Measurements from ENCODE around the gene KEAP1. TPM values are rescaled to one million over a fixed set of nuclear protein-coding genes. Genes with fewer than 3 reads are reported as not detected.

The KEAP1 gene
- total and polyA plus RNA-seq, 10 of the 15 experiments (the other 5 are each of a cell fraction or from before 2014, with no cell fraction given), result 1.4 to 87.7 (median 48.6) TPM

DNA sequence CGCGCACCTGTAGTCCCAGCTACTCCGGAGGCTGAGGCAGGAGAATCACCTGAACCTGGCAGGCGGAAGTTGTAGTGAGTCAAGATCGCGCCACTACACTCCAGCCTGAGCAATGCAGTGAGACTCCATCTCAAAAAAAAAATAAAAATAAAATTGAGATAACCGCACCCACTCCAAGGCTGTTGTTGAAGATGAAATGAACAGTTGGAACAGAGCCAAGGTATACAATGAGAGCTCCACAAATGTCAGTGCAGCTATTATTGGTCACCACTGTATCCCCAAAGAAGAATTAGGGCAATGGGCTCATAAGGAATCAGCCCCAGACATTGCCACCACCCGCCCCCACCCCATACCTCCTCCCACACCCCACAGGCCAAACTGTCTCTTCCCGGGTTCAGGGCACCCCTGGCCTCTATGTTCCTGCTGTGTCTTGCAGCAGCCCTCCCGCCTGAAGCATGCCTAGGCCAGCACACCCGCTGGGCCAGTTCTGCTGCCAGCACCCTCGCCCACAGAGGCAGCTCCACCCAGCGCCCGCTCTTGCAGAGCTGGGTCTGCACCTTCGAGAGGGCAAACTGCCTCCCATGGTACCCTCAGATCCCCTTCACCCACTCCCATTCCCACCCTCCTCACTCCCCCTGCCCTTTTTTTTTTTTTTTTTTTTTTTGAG lies 17.6 kb upstream of the KEAP1 start:
- RAD21 ChIA-PET (ENCODE audit: unreplicated experiment), result no interaction called here
- H3K27me3 ChIP-seq (replicated peaks in 1 of 2; ENCODE audit: control insufficient read depth in 2 of 2, insufficient read depth in 2 of 2, low read length in 1 of 2), result peaks cover 4 to 12% of the 10 kb centered on the region in 2 experiments

More for the DNA sequence above, 17.6 kb upstream of the KEAP1 start:
- ATAC-seq (no peak), DNase-seq (ENCODE audit: low read depth, low spot score) (no peak), FAIRE-seq (no peak)
- intact Hi-C loops (cut with micrococcal nuclease; ENCODE audit: unreplicated experiment) (no loop called here), in situ Hi-C loops (cut with MboI) (no loop called here)
- H3K79me2 ChIP-seq (ENCODE audit: control insufficient read depth, insufficient read depth, low read length), result no peaks in the 10 kb centered on the region
- WGBS (ENCODE audit: insufficient coverage, insufficient replicate concordance, low lambda C conversion rate, missing lambda C conversion rate), result 61% methylated on average over 14 of the region's 15 CpGs
- no peak overlapping the region for H3K4me2 ChIP-seq (ENCODE audit: control insufficient read depth, insufficient read depth)
- no peak for TF ChIP-seq NR2C1 (IDR thresholded peaks at IDR 0.05)
- TF ChIP-seq, protein P1, sequence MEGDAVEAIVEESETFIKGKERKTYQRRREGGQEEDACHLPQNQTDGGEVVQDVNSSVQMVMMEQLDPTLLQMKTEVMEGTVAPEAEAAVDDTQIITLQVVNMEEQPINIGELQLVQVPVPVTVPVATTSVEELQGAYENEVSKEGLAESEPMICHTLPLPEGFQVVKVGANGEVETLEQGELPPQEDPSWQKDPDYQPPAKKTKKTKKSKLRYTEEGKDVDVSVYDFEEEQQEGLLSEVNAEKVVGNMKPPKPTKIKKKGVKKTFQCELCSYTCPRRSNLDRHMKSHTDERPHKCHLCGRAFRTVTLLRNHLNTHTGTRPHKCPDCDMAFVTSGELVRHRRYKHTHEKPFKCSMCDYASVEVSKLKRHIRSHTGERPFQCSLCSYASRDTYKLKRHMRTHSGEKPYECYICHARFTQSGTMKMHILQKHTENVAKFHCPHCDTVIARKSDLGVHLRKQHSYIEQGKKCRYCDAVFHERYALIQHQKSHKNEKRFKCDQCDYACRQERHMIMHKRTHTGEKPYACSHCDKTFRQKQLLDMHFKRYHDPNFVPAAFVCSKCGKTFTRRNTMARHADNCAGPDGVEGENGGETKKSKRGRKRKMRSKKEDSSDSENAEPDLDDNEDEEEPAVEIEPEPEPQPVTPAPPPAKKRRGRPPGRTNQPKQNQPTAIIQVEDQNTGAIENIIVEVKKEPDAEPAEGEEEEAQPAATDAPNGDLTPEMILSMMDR (IDR thresholded peaks at IDR 0.05 in 2 of 3, conservative IDR thresholded peaks at IDR 0.05 in 1 of 3; ENCODE audit: control insufficient read depth in 2 of 3, extremely low read depth in 1 of 3, insufficient read depth in 1 of 3, low read depth in 3 of 3, low read length in 3 of 3), result no peak
- TF ChIP-seq ZNF24 (IDR thresholded peaks at IDR 0.05), result no peak
- no peak for TF ChIP-seq ZNF207 (IDR thresholded peaks at IDR 0.05; ENCODE audit: borderline replicate concordance)
- H2AFZ ChIP-seq (ENCODE audit: control insufficient read depth, low read depth, low read length), result no peak overlapping the region
- no peak overlapping the region for H3K9ac ChIP-seq (ENCODE audit: control insufficient read depth, insufficient read depth, low read length)
- no peak overlapping the region for H3K27ac ChIP-seq (ENCODE audit: control insufficient read depth, insufficient read depth)
- no TSS peak for BruUV-seq (replicated peaks)
- ChIA-PET SMC1A (ENCODE audit: uncharacterized antibody, unreplicated experiment) (no interaction called here), CTCF (no interaction called here), POLR2A (interaction anchor here (0.5 to 1.1 kb wide), 2 partner anchors 14 to 121 kb away, joined by 3 to 9 read pairs; no protein-coding TSS in a partner anchor)
- H4K20me1 ChIP-seq (ENCODE audit: control insufficient read depth, insufficient read depth), result no peaks in the 10 kb centered on the region
- H3K36me3 ChIP-seq (ENCODE audit: control insufficient read depth in 2 of 2, insufficient read depth in 2 of 2, low read length in 1 of 2), result no peaks in the 10 kb centered on the region
- H3K9me3 ChIP-seq (replicated peaks; ENCODE audit: control insufficient read depth, insufficient read depth, low read length), result no peaks in the 10 kb centered on the region
- H3K4me1 ChIP-seq (ENCODE audit: control insufficient read depth, insufficient read depth, low read length), result peaks cover 11% of the 10 kb centered on the region
- no peak overlapping the region for H3K4me3 ChIP-seq

Measured in GM12878 (cell line).